ENCODE measurements around the gene S1PR4.

S1PR4 gene

DNA sequence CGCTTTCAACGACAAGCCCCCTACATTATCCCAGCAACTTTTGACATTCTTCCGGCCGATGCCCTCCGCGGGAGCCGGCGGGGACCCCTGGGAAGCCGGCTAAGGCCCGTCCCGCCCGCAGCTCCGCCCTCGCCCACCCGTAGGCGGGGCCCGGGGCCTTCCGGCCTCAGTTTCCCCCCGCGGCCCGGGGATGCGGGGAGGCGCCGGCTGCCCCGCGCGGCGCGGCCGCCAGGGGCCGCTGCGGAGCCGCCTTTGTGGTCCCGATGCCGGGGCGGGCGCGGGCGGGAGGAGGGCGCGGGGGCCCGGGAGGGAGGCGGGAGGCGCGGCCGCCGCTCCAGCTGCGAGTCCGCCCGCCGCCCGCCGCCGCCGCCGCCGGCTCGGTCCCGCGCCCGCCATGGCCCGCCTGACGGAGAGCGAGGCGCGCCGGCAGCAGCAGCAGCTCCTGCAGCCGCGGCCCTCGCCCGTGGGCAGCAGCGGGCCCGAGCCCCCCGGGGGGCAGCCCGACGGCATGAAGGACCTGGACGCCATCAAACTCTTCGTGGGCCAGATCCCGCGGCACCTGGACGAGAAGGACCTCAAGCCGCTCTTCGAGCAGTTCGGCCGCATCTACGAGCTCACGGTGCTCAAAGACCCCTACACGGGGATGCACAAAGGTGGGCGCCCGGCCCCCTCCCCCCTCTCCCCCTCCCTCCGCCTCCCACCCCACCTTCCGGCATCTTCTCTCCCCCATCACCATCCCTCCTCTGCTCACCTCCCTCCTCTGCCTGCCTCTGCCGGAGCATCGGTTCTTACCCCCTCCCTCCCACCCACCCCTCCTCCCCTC is 46.0 kb downstream of the S1PR4 start, which contains the start of gene CELF5:
CELF5 (plus strand) TSS at position 316 of the 823 bp plus-strand sequence; CDS start at position 395, 79 bp downstream.
- DNase-seq = peak; percentile 13

DNA sequence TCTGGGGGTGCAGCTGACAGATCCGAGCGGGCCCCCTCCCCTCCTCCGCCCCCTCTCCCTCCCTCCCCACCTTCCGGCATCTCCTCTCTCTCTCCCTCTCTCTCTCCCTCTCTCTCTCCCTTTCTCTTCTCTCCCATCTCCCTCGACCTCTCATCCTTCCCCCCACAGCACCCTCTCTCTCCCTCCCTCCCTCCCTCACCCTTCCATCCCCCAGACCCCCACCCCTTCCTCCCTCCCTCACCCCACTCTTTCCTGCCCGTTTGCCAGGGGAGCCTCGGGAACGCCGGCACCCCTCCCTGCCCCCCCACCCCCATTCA is 46.6 kb downstream of the S1PR4 start:
- DNase-seq = no peak

DNA sequence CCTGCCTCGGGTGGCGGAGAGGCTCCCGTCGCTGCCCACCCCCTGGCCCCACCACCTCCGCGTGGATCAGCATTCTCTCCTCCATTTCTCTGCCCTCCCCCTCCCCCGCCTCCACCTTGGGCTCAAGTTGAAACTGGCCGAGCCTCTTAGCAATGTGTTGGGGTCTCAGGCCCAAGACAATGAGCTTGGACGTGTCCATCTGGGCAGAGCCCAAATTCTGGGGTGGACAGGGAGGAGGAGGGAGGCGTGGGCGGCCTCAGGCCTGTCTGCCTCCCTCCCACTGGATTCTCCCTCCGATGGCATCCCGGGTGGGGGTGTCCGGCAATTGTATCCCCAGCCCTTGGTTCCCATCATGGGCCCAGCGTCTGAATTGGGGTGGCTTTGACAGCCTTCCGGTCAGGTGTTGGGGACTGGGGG is 47.1 kb downstream of the S1PR4 start:
- DNase-seq = no peak

DNA sequence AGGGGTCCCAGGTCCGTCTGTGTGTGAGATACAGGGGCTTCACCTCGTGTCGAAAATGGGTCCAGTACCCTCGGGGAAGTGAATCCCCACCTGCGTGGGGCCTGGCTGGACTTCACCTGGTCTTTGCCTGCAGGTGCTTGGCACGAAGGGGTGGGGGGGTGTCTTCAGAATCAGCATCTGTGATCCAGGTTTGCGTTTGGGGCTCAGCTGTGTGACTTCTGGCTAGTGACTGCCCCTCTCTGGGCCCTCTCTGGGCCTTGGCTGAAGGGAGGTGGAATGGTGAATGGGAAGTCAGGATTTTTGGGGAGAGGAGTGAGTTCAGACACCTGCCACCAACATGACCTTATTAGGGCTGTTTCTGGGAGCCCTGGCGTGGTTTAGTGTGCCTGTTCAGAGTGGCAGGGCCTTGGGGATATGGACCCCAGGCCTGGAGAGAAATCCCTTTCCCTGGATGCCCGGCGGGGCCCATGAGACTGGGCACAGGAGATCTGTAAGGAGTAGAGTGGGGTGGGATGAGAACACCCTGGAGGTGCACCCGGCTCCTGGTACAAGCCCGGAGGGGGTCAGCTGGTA is 48.6 kb downstream of the S1PR4 start:
- no peak for DNase-seq

DNA sequence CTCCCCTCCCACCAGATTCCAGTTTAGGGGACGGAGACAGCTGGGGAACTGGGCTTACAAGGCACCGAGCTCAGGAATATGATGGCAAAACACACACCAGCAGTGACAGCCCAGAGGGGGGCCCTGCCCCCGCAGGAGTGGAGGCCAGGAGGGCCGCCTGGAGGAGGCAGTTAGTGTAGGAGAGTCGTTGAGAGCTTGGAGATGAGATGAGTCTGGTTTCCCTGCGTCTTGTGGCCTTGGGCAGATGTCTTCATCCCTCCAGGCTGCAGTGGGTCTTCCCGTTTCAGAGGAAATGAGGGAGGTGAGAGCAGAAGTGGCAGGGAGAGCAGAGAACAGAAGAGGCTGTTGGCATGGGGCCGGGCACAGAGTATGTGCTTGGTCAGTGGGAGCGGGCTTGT is 50.8 kb downstream of the S1PR4 start:
- no peak for DNase-seq
